Hepatocyte (in vitro differentiated cells): Measurements from ENCODE around the gene ARIH2. TPM values are rescaled to one million over a fixed set of nuclear protein-coding genes. Genes with fewer than 3 reads are reported as not detected.
A peak's percentile ranks its signal among the peaks of the same experiment; 100 is the strongest.

Experiments used
- DNase-seq: peaks from one replicate; pipeline ENCODE4 v3.0.0-alpha.2; 2016; ENCODE audit warnings: low spot score
- H2AFZ ChIP-seq: fragments of 200-600 bp; sonication (generic); 2 replicates; pipeline ENCODE4 v1.6.0; 2016; ENCODE audit warnings: antibody characterized with exemption, mild to moderate bottlenecking
- H3K27ac ChIP-seq: fragments of 200-600 bp; sonication (generic); 2 replicates; pipeline ENCODE4 v1.5.1; 2016; ENCODE audit warnings: mild to moderate bottlenecking
- H3K27me3 ChIP-seq: fragments of 200-600 bp; sonication (generic); 2 replicates; pipeline ENCODE4 v1.6.1; 2016
- H3K36me3 ChIP-seq: fragments of 200-600 bp; sonication (generic); replicated peaks from 2 replicates; pipeline ENCODE4 v1.5.1; 2016; ENCODE audit warnings: low read depth; ENCODE audit not compliant: insufficient read depth
- H3K4me1 ChIP-seq: fragments of 200-600 bp; sonication (generic); 2 replicates; pipeline ENCODE4 v1.5.1; 2016; ENCODE audit warnings: mild to moderate bottlenecking, moderate library complexity; ENCODE audit not compliant: insufficient read depth
- H3K4me2 ChIP-seq: fragments of 200-600 bp; sonication (generic); 2 replicates; pipeline ENCODE4 v1.6.0; 2016
- H3K4me3 ChIP-seq: fragments of 200-600 bp; sonication (generic); 2 replicates; pipeline ENCODE4 v1.5.1; 2016; ENCODE audit warnings: mild to moderate bottlenecking
- H3K79me2 ChIP-seq: fragments of 200-600 bp; sonication (generic); 2 replicates; pipeline ENCODE4 v1.6.0; 2017; ENCODE audit warnings: mild to moderate bottlenecking
- H3K9me2 ChIP-seq: fragments of 200-600 bp; sonication (generic); replicated peaks from 2 replicates; pipeline ENCODE4 v1.6.0; 2017; ENCODE audit warnings: mild to moderate bottlenecking; ENCODE audit not compliant: insufficient read depth
- H3K9me3 ChIP-seq: fragments of 200-600 bp; sonication (generic); 2 replicates; pipeline ENCODE4 v1.5.1; 2016; ENCODE audit warnings: low read depth, mild to moderate bottlenecking
- H4K20me1 ChIP-seq: fragments of 200-600 bp; sonication (generic); 2 replicates; pipeline ENCODE4 v1.6.0; 2016; ENCODE audit warnings: mild to moderate bottlenecking; ENCODE audit not compliant: insufficient read depth, poor library complexity, severe bottlenecking
- EZH2 ChIP-seq: fragments of 200-600 bp; sonication (generic); IDR thresholded peaks from 2 replicates; pipeline ENCODE4 v1.6.1; 2016; ENCODE audit warnings: antibody characterized with exemption, mild to moderate bottlenecking, borderline replicate concordance
- EZH2phosphoT487 ChIP-seq: fragments of 200-600 bp; sonication (generic); IDR thresholded peaks from one replicate; pipeline ENCODE4 v1.6.1; 2018; ENCODE audit warnings: antibody characterized with exemption, mild to moderate bottlenecking, low read depth, moderate library complexity; ENCODE audit not compliant: unreplicated experiment, severe bottlenecking
- WGBS: methylation state at CpG from one replicate; pipeline ENCODE4 v1.1.6; 2016; ENCODE audit warnings: low lambda C conversion rate; ENCODE audit errors: missing lambda C conversion rate; 5-methylcytosine and 5-hydroxymethylcytosine counted together
- polyA plus RNA-seq: library from polyadenylated mRNA; unstranded; fragments of >200 nt; fragmentation: Nextera tagmentation; extraction: Ambion mirVana; gene quantifications from 2 replicates; pipeline ENCODE4 v1.2.1, GENCODE V29; 2016
- total RNA-seq: library from RNA; depleted of rRNA; stranded (reverse); fragments of >200 nt; gene quantifications from 2 replicates; pipeline ENCODE4 v1.2.3, GENCODE V29; 2014
- TF ChIP-seq, protein P1 (sequence below): fragments of 200-600 bp; sonication (generic); IDR thresholded peaks from 2 replicates; pipeline ENCODE4 v1.5.1; 2016; ENCODE audit warnings: antibody characterized with exemption, mild to moderate bottlenecking; ENCODE audit not compliant: poor library complexity

The ARIH2 gene
- total and polyA plus RNA-seq, 2 experiments from 2014 or later = 41.7 to 60.9 TPM

DNA sequence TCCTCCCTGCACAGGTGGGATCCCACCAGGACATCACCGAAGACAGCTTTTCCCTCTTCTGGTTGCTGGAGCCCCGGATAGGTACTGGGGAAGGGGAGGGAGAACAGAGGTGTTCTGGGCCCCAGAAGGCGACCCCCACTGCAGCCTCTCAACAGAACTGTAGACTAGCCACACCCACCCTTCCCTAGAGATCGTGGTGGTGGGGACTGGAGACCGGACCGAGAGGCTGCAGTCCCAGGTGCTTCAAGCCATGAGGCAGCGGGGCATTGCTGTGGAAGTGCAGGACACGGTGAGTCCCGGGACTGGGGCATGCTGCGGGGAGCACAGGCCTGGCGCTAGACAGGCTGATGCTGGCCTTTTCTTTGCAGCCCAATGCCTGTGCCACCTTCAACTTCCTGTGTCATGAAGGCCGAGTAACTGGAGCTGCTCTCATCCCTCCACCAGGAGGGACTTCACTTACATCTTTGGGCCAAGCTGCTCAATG is 104.1 kb downstream of the ARIH2 start:
- no peak for TF ChIP-seq EZH2phosphoT487
- TF ChIP-seq, protein P1, sequence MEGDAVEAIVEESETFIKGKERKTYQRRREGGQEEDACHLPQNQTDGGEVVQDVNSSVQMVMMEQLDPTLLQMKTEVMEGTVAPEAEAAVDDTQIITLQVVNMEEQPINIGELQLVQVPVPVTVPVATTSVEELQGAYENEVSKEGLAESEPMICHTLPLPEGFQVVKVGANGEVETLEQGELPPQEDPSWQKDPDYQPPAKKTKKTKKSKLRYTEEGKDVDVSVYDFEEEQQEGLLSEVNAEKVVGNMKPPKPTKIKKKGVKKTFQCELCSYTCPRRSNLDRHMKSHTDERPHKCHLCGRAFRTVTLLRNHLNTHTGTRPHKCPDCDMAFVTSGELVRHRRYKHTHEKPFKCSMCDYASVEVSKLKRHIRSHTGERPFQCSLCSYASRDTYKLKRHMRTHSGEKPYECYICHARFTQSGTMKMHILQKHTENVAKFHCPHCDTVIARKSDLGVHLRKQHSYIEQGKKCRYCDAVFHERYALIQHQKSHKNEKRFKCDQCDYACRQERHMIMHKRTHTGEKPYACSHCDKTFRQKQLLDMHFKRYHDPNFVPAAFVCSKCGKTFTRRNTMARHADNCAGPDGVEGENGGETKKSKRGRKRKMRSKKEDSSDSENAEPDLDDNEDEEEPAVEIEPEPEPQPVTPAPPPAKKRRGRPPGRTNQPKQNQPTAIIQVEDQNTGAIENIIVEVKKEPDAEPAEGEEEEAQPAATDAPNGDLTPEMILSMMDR = no peak
- 27% methylated on average over 12 of the region's 12 CpGs for WGBS
- Histone ChIP-seq H3K79me2 (peaks cover 63% of the 10 kb centered on the region), H3K9me2 (no peaks in the 10 kb centered on the region), H4K20me1 (no peaks in the 10 kb centered on the region), H3K9me3 (no peaks in the 10 kb centered on the region), H3K27me3 (no peaks in the 10 kb centered on the region), H3K27ac (peak overlapping the region; percentile 100), H3K4me3 (peak overlapping the region; percentile 89), H3K4me2 (peak overlapping the region; percentile 95), H3K4me1 (peaks cover 28% of the 10 kb centered on the region), H2AFZ (peak overlapping the region; percentile 91), H3K36me3 (no peaks in the 10 kb centered on the region)
- no peak for DNase-seq

DNA sequence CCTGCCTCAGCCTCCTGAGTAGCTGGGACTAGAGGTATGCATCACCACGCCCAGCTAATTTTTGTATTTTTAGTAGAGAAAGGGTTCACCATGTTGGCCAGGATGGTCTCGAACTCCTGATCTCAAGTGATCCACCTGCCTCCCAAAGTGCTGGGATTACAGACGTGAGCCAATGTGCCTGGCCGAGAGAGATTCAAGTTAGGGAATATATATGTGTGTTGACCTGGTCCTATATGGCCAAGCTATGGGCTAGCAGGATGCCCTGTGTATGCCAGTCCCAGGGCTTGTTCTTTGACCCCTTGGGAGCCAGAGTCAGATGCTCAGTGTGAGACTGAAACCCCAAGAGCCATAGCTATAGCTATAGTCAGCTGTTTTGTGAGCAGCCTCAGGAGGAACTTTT is 105.1 kb downstream of the ARIH2 start:
- no peak overlapping the region for H3K4me2 ChIP-seq
- 98% methylated on average over 4 of the region's 4 CpGs for WGBS
- H3K27ac ChIP-seq = no peak overlapping the region
- no peaks in the 10 kb centered on the region for H4K20me1 ChIP-seq
- no peak for TF ChIP-seq EZH2
- TF ChIP-seq, protein P1 = no peak
- no peak for TF ChIP-seq EZH2phosphoT487
- no peak for DNase-seq
- peaks cover 36% of the 10 kb centered on the region for H3K4me1 ChIP-seq
- H3K9me2 ChIP-seq = no peaks in the 10 kb centered on the region
- no peaks in the 10 kb centered on the region for H3K27me3 ChIP-seq
- H3K79me2 ChIP-seq = peaks cover 73% of the 10 kb centered on the region
- H3K4me3 ChIP-seq = no peak overlapping the region
- H3K36me3 ChIP-seq = no peaks in the 10 kb centered on the region
- no peak overlapping the region for H2AFZ ChIP-seq
- no peaks in the 10 kb centered on the region for H3K9me3 ChIP-seq

DNA sequence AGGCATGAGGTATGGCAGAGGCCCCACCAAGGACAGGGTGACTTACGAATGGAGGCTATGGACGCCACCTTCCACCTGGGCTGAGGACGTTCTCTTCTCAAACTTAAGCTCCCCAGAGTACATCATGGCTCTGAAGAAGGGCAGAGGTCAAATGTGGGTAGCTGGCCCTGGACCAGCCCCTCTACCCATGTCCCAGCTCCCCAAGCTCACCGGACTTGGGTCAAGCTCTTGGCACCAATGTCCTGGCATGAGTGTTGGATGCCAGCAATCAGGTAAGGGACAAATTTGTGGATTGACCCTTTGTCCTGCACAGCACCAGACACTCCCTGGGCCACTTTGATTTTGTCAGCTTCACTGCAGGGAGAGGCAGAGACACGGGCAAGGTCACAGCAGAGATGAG is 105.8 kb downstream of the ARIH2 start:
- no peaks in the 10 kb centered on the region for H3K27me3 ChIP-seq
- no peaks in the 10 kb centered on the region for H3K36me3 ChIP-seq
- no peak overlapping the region for H3K4me3 ChIP-seq
- H3K79me2 ChIP-seq = peaks cover 69% of the 10 kb centered on the region
- H4K20me1 ChIP-seq = no peaks in the 10 kb centered on the region
- H2AFZ ChIP-seq = no peak overlapping the region
- no peaks in the 10 kb centered on the region for H3K9me3 ChIP-seq
- TF ChIP-seq EZH2phosphoT487 (no peak), EZH2 (no peak)
- TF ChIP-seq, protein P1 = no peak
- no peak overlapping the region for H3K27ac ChIP-seq
- 94% methylated on average over 5 of the region's 5 CpGs for WGBS
- no peak overlapping the region for H3K4me2 ChIP-seq
- DNase-seq = no peak
- H3K4me1 ChIP-seq = peaks cover 32% of the 10 kb centered on the region
- no peaks in the 10 kb centered on the region for H3K9me2 ChIP-seq
